ENCODE measurements around the gene VEGFB.
"Not testable (repeated sequence)": the region's sequence is repeated elsewhere in the genome, so short reads cannot be mapped to it uniquely, and the experiment has no call there.

VEGFB gene

DNA sequence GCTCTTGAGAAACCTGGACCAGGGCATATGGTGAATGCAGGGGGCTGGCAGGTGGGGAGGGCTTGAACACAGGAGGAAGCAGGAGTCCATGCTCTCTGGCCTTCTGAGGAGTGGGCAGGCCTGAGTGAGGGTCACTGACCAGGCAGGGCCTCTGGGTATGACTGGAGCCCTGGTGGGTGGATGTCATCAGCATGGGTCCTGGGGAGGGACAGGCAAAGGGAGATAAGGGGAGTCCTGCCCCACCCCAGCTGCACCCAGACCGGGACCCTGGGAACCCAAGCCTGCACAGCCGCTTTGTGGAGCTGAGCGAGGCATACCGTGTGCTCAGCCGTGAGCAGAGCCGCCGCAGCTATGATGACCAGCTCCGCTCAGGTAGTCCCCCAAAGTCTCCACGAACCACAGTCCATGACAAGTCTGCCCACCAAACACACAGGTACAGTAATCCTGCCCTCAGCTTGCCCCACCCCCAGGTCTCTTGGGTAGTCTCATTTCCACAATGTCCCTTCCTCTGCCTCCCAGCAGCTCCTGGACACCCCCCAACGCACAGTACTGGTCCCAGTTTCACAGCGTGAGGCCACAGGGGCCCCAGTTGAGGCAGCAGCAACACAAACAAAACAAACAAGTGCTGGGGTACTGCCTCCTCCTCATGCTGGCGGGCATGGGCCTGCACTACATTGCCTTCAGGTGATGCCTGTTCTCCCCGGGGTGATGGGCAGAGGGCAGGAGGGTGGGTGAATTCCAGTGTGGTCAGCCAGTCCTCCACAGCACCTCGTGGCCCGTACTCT, 2.0 kb upstream of the VEGFB start:
- DNase-seq = no peak

DNA sequence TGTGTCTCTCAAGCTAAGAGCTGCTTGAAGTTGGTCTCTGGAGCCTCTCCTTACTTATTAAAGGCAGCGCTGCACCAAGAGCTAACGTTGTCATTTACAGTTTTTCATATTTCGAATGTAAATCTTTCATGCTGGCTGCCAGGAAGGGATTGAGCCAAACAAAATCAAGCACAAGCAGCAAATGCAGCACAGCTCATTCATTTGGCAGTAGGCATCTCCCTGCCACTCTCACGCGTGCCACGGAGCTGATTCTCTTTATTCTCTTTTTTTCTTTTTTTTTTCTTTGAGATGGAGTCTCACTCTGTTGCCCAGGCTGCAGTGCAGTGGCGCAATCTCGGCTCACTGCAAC, 1.4 kb upstream of the VEGFB start:
- DNase-seq = no peak

DNA sequence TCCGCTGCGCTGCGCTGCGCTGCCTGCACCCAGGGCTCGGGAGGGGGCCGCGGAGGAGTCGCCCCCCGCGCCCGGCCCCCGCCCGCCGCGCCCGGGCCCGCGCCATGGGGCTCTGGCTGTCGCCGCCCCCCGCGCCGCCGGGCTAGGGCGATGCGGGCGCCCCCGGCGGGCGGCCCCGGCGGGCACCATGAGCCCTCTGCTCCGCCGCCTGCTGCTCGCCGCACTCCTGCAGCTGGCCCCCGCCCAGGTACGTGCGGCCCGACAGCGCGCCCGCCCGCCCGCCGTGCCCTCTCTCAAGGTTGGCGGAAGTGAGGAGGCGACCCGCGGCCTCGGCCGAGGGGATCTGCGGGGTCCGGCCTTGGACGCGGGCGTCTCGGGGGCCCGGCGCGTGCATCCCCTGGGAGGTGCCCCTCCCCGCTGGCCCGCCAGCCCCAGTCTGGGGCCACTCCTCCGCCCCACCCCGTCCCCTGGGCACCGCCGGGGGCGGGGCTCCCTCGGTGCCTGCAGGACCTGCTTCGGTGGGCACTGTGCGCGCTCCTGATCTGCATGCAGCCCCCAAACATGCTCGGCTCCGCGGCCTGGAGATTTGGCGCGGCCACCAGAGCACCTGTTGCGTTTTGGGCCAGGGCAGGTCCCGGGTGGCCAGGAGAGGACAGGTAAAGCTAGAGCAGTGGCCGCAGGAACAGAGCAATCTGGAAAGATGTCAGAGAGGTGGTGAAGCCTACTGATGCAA, 429 bp downstream of the VEGFB start:
- peak; percentile 45 to 50 for DNase-seq

DNA sequence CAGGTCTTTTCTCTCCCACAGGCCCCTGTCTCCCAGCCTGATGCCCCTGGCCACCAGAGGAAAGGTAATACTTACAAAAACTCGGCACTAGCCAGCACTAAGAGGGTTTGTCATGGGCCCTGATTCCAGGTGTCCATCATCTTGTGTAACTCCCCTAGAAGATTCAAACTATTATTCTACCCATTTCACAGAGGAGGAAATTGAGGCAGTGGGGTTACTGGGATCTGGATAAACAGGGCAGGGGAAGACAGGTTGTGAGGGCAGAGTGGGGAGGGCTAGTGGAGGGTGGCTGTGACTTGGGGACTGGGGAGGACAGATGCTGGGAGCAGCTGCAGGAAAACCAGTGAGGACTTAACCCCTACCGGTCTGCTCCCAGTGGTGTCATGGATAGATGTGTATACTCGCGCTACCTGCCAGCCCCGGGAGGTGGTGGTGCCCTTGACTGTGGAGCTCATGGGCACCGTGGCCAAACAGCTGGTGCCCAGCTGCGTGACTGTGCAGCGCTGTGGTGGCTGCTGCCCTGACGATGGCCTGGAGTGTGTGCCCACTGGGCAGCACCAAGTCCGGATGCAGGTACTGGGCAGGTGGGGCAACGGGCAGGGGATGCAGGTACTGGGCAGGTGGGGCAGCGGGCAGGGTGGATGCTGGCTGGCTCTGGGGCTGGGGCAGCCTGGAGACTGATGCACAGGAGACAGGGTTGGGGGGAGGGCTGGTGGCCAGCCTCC, 1.2 kb downstream of the VEGFB start:
- DNase-seq = no peak

DNA sequence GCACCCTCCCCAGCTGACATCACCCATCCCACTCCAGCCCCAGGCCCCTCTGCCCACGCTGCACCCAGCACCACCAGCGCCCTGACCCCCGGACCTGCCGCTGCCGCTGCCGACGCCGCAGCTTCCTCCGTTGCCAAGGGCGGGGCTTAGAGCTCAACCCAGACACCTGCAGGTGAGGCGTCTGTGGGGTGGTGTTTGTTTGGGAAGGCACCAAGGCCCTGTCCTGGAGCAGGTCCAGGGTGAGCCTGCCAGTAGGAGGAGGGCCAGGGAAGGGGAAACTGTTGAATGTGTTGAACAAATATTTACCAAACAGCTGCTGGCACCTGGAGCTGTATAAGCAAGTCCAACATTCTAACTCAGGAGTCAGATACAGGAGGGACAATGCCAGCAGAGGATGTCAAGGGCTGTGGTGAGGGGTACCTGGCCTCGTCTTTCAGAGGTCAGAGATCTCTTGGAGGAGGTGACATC, 3.1 kb downstream of the VEGFB start:
- DNase-seq = no peak

DNA sequence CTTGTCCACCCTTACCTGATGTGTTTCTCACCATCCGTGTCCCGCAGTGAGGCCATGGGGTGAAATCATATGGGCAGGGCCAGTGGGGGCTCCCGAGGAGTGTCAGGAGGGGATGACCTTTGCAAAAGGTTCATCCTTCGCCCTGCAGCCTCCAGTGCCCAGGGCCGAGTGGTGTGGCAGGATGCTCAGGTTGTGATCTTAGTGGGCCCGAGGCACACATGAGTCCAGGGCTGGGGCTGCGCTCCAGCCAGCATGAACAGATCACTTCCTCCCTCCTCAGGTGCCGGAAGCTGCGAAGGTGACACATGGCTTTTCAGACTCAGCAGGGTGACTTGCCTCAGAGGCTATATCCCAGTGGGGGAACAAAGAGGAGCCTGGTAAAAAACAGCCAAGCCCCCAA, 3.7 kb downstream of the VEGFB start:
- DNase-seq = no peak

DNA sequence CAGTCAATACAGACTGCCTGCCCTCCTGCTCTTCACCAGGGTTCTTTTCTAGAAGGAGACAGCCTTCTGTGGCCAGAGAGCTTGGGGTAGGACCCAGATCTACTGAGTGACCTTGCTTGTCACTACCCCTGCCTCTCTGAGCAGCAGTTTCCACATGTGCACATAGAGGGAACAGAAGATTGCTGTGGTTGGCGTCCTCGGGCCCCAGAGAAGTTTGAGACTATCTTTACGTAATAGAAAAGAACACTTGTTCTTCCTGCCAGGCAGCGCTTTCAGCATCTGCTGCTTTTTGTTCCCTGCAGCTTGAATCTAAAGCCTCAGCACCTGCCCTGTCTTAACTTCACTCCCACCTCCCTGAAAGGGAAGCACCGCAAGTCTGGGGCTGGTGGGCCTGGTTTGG, 4.6 kb downstream of the VEGFB start:
- peak in 1 of 2 donors; percentile 27 for DNase-seq

DNA sequence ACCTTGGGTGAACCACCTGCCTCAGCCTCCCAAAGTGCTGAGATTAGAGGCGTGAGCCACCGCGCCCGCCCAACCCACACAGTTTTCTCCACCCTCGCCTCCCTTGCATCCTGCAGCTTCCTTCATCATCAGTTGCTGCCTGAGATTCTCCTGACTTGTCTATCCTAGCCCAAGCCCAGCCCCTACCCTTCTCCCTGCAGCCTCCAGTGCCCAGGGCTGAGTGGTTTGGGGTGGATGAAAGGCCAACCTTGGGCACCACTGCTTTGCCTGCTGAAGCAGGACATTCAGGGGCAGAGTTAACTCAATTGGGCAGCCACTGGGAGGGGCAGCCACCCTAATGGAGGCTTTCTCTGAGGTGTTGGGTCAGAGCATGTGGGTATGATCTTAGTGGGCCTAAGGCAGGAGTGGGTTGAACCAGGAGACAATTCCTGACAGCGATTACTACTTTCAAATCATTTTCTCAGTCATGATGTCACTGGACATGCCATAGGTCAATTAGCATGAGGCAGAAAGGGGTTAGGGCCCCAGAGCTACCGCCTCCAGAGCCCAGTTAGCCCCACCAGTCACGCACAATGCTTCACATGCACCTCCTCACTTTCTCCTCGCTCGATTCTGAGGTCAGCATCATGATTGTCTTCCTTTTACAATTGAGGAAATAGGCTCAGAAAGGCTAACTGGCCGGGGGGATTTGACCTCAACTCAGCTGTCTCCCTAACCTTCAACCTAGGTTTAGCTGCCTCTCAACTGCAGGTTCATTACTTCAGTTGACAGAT, 5.5 kb downstream of the VEGFB start:
- peak in 1 of 2 donors; percentile 83 for DNase-seq

DNA sequence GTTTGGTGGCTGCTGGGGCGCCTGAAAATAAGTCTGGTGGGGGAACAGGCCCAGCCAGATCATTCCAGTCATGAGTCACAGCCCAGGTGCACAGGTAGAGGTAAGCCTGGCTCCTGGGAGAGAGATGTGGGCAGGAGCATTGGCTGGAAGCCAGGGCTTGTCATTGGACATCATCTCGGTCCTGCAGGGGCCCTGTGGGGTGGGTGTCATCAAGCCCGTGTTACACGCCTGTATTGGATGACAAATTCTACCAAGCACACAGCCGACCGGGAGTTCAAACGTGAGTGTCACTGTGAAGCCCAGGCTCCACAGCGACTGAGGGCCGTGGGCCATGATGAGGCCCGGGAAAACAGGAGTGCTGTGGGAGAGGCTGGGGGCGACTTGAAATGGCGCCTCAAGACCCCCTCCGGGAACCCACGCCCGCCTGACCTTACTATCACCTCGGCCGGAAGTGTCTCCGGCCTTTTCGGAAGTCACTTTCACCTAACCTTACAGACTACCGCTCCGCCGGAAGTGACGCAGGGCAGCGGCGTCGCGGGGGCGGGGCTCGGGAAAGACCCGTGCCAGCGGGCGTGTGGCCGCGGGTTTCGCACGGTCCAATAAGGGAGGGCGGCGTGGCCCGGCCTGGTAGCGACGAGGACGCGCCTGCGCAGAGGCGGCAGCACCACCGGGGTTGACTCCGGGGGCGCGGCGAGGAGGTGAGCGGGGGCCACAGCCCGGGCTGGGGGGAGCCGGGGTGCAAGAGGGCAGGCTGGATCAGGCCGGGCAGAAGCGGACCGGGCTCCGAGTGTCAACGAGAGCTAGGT, 6.3 kb downstream of the VEGFB start, which contains the start of gene FKBP2:
Gene FKBP2 (plus strand): TSS at position 661 of the 806 bp plus-strand sequence. CDS start 1,293 bp downstream, outside the sequence.
- DNase-seq = peak; percentile 99

DNA sequence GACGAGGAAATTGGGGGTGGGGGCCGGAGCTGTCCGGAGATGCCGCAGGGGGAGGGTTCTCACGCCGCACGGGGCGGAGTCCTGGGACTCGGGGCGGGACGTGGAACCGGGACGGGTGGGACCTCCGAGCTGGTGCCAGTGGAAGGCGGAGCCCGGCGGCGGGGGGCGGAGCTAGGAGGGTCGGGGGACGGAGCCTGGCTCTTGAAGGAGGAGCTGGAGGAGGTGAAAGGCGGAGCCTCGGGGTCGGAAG, 6.8 kb downstream of the VEGFB start:
- peak in 1 of 2 donors; percentile 100 for DNase-seq

DNA sequence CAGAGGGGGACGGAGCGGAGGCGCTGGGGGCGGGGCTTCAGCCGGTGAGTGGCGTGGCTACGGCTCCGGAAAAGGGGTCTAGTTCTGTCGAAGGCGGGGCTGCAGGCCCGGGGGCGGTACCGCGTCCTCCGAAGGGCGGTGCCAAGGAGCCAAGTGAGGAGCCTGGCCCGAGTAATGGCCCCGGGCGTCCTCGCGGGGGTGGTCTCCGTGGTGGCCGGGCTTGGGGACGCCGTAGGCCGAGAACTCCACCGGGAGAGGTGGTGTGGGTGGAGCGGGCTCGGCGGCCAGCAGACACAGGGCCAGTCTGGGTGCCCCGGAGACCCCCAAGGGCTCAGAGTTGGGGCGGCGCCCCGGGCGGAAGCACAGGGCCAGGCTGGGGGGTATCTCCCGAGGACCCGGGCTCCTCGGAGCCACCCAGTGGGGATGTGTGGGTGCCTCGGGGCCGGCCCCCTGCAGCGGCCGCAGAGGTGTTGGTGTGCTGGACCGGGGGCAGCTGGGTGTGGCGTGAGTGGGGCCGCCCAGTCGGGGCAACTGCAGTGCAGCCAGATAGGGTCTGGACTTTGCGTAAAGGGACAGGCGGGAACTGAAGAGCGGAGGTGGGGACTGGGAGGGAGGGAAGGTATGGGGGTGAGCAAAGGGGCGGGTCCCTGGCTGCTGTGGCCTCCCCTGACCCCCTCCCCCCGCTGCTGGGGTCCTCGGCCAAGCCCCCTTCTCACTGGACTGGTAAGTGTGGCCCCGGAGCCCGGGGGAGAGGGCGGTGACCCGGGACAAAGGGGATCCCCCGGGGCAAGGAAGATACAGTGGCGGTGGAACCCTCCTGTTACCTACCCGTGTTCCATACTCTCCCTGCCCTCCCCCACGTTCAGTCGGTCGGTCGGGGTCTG, 7.3 kb downstream of the VEGFB start:
- peak; percentile 16 to 99 for DNase-seq

DNA sequence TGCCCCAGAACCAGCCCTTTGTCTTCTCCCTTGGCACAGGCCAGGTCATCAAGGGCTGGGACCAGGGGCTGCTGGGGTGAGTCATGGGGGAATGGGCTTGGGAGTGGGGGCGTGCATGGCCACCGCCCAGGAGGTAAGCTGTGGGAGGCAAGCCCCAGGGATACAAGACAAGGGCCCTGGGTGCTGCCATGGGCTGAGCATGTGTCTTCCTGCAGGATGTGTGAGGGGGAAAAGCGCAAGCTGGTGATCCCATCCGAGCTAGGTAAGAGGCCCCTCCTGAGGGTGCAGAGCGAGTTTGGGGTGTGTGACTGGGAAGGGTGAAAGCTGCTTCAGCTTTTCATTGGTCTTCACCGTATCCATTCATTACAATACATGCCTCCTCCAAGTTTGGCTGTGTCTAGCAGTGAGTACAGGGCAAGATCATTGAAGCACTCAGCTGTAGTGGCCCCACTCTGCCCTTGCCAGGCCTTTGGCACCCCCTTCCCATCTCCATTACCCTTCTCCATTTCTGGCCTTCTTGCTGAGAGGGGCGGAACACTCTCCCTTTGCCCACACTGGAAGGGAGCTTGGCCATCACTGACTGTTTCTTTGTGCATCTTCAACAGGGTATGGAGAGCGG, 9.0 kb downstream of the VEGFB start:
- DNase-seq = no peak

DNA sequence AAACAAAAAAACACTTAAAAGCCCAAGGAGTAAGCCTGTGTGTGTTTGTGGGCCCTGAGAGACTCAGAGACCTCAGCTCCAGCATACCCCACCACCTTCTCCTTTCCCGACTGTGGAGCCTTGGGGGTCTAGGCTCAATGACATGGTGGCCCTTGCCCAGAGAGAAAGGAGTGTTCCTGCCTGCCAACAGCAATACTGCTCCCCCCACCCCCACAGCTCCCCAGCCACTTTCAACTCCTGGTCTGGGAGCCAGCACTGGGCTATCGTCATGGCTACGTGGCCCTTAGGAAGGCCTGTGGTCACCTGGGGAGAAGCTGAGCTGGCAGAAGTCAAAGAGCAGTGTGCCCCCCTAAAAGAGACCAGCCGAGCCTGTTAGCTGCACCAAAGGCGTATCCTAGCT, 9.7 kb downstream of the VEGFB start:
- no peak for DNase-seq

DNA sequence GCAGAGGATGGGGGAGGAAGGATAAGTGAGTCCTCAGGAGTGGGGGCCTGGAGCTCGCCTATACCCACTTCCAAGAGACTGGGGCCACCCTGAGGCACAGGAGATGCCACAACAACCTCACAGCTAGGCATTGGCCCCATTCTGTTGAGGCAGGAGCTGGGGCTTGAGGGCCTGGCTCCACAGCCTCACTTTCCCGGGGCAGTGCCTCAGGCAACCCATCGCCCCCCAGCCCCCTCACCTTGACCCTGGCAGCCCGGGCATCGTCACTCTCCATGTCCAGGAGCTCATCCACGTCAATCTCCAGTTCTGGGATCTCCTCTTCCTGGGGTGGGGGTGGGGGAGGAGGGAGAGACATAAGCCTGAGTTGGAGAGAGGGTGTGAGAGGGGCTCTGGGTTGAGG, 10.6 kb downstream of the VEGFB start:
- no peak for DNase-seq

DNA sequence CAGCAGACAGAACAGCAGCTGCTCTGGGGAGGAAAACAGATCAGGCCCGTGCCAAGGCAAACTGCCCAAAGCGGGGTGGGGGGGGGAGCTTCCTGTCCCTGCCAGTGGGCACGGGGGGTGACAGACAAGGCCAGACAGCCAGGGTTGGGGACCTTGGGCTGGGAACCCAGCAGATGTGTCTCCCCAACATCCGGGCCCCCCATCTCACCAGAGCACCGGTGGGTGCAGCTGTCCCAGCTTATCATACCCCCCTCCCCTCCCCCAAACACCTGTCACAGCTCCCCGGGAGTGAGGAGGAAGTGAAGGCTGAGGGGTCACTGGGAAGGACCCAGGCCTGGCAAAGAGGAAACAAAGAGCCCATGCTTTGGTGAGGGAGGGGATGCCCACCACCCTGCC, 11.0 kb downstream of the VEGFB start:
- DNase-seq = peak; percentile 55 to 64

DNA sequence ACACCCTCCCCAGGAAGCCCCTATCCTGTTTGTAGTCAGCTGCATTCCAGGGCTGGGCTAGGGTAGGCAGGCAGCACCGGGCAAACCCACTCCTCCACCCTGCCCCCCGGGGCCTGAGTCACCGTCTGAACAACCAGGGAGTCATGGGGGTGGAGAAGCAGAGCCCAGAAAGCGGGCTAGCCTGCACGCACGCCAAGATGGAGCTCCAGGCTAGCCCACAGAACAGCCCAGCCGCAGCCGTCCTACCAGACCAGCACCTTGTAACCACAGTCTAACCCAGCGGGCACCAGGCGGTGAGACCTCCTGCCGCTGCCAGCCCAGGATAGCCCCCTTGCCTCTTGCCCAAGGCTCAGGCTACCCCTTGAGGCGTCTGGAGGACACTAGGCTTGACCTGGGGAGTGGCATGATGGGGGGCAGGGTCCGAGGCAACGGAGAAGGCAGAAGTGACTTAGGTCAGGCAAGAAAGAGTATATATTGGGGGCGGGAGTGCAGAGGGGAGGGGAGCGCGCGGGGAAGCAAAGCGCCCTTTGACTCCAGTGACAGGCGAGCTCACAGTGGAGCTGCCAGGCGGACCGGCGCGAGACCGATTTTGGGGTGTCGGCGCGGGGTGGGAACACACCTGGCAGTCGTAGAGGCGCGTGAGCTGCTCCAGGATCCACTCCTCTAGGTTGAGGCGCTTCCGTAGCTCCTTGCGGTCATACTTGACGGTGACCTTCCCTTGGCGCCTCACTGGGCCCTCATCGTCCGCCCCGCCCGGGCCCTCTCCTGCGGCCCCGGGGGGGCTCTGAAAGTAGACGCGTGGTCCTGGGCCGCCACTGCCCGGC, 11.6 kb downstream of the VEGFB start:
- DNase-seq = peak; percentile 66 to 79

DNA sequence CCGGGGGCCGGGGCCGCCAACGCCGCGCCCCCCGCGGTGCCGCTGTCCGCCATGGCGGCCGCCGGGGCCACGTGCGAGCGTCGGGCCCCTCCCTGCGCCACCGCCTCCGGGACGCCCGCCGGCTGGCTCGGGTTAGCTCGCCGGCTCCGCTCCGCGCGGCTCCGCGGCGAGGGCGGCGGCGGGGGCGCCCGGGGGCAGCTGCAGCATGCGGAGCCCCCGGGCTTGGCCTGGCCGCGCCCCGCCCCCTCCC, 12.2 kb downstream of the VEGFB start:
- DNase-seq = not testable (repeated sequence)

DNA sequence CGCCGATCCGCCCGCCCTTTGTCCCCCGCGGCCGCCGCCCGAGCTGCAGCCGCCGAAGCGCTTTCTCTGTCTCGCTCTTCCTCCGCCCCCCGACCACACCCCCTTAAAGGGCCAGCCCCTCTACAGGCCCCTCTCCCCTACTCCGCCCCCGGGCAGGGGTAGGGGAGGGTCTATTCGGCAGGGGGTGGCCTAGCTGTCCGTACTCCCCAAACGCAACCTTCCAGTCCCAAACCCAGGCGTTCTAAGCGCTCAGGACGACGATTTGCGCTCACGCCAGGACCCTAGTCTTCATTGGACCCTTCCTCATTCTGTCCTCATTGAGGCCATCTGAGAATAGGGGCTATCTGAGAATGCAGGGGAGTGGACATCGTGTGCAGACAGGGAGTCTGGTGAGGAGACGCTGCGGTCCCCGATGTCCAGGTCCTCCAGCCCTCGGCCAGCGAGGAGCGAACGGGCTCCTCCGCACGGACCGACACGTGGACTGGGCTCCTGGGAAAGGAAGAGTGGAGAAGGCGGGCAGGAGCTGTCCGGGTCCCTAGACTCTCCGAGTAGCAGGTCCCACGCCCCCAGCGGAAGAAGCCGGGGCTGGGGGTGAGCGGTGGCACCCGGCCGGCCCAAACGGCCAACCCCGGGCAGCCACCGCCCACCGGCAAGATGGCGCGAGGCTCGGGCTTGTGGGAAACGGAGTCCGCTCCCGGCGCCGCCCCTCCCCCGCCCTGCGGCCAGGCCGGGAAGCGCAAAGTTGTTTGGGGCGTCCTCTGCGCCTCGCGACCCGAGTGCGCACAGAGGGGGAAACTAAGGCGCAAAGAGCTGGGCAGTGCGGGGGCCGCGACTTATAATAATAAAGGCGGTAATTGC, 12.7 kb downstream of the VEGFB start, which contains the start of gene PPP1R14B:
Gene PPP1R14B (minus strand): TSS at position 73 of the 858 bp plus-strand sequence. CDS start 270 bp downstream, outside the sequence.
- peak; percentile 81 to 82 for DNase-seq
